HepG2 (cell line): ENCODE results near the gene BTN1A1.
"Not testable (repeated sequence)": the region's sequence is repeated elsewhere in the genome, so short reads cannot be mapped to it uniquely, and the experiment has no call there.

Source experiments
- HMG20B ChIP-seq: conservative IDR thresholded peaks from 2 replicates; pipeline ENCODE4 v1.6.1; 2016; ENCODE audit warnings: missing genetic modification reagents, missing compliant biosample characterization
- MATR3 ChIP-seq: sonication (generic); formaldehyde crosslinking; IDR thresholded peaks from 2 replicates; pipeline ENCODE4 v1.4.0; 2020; ENCODE audit warnings: missing genetic modification reagents
- NKX3-1 ChIP-seq: sonication (generic); formaldehyde crosslinking; IDR thresholded peaks from 2 replicates; pipeline ENCODE4 v1.5.0; 2020; ENCODE audit warnings: missing genetic modification reagents
- NPAS2 ChIP-seq: sonication (generic); formaldehyde crosslinking; IDR thresholded peaks from 2 replicates; pipeline ENCODE4 v1.8.0; 2022; ENCODE audit warnings: mild to moderate bottlenecking, missing genetic modification reagents, borderline replicate concordance
- NR2C2 ChIP-seq: sonication (generic); formaldehyde crosslinking; IDR thresholded peaks from 2 replicates; pipeline ENCODE4 v1.4.0; 2020; ENCODE audit warnings: missing genetic modification reagents, mild to moderate bottlenecking, moderate library complexity, borderline replicate concordance
- PHF21A ChIP-seq: sonication (generic); formaldehyde crosslinking; IDR thresholded peaks from 2 replicates; pipeline ENCODE4 v1.5.0; 2020; ENCODE audit warnings: mild to moderate bottlenecking, missing genetic modification reagents
- POLR2A ChIP-seq, 2 experiments: IDR thresholded peaks; 2 replicates each; pipeline ENCODE4 v1.6.1; 2011; ENCODE audit warnings: low read depth in 2 of 2, low read length in 2 of 2, mild to moderate bottlenecking in 1 of 2, moderate library complexity in 1 of 2; ENCODE audit not compliant: insufficient read depth in 1 of 2
- PPARG ChIP-seq: conservative IDR thresholded peaks from 2 replicates; pipeline ENCODE4 v1.6.1; 2016; ENCODE audit warnings: missing biosample characterization, missing genetic modification reagents
- RFX5 ChIP-seq: IDR thresholded peaks from 2 replicates; pipeline ENCODE4 v1.6.1; 2011; ENCODE audit warnings: low read depth, low read length, improper control_type of control experiment
- SETDB1 ChIP-seq: sonication (generic); formaldehyde crosslinking; IDR thresholded peaks from 2 replicates; pipeline ENCODE4 v1.5.1; 2020; ENCODE audit warnings: missing genetic modification reagents, mild to moderate bottlenecking, borderline replicate concordance

DNA sequence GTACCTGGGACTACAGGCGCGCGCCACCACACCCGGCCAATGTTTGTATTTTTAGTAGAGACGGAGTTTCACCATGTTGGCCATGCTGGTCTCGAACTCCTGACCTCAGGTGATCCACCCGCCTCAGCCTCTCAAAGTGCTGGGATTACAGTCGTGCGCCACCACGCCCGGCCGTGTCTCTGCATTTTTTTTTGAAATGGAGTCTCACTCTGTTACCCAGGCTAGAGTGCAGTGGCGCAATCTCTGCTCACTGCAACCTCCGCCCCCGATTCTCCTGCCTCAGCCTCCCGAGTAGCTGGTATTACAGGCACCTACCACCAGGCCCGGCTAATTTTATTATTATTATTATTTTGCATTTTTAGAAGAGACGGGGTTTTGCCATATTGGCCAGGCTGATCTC, 47.3 kb downstream of the BTN1A1 start:
- TF ChIP-seq PHF21A; NR2C2 (CRISPR knock-in tag); HMG20B (CRISPR knock-in tag); NKX3-1; SETDB1 (CRISPR knock-in tag); RFX5; MATR3 (CRISPR knock-in tag); PPARG; NPAS2 (CRISPR knock-in tag); POLR2A (IDR thresholded peaks at IDR 0.05; ENCODE audit: insufficient read depth in 1 of 2, low read depth in 2 of 2, low read length in 2 of 2): not testable (repeated sequence)
